ENCODE results near the gene DCDC2B. TPM values are rescaled to one million over a fixed set of nuclear protein-coding genes. Genes with fewer than 3 reads are reported as not detected.

The DCDC2B gene
- total RNA-seq, 1 donor from 2014 or later: not detected

- TF ChIP-seq CTCF (conservative IDR thresholded peaks at IDR 0.05; ENCODE audit: low read depth, low read length): peak; percentile 78
- H3K4me3 ChIP-seq (ENCODE audit: low read depth, low read length): no peak overlapping the region
- DNase-seq (ENCODE audit: low read depth): no peak
These were observed 39.3 kb downstream of the DCDC2B start for GRCh38 chr1:32247983-32248889.

GRCh38 chr1:32249831-32250525 lies 41.1 kb downstream of the DCDC2B start:
- DNase-seq (ENCODE audit: low read depth): no peak
- H3K4me3 ChIP-seq (ENCODE audit: low read depth, low read length): no peak overlapping the region
- TF ChIP-seq CTCF (conservative IDR thresholded peaks at IDR 0.05; ENCODE audit: low read depth, low read length): no peak

- DNase-seq (ENCODE audit: low read depth): no peak
- no peak within 1 kb of the TSS for H3K4me3 ChIP-seq (ENCODE audit: low read depth, low read length)
- TF ChIP-seq CTCF (conservative IDR thresholded peaks at IDR 0.05; ENCODE audit: low read depth, low read length): no peak
These were observed 42.2 kb downstream of the DCDC2B start, which contains the start of gene LCK for GRCh38 chr1:32250893-32251716. LCK (plus strand) TSS chr1:32251265; CDS start chr1:32274330, 23,065 bp downstream.

GRCh38 chr1:32255072-32256071 lies 46.5 kb downstream of the DCDC2B start:
- no peak for DNase-seq (ENCODE audit: low read depth)
- H3K4me3 ChIP-seq (ENCODE audit: low read depth, low read length): no peak overlapping the region
- TF ChIP-seq CTCF (conservative IDR thresholded peaks at IDR 0.05; ENCODE audit: low read depth, low read length): no peak

- no peak for TF ChIP-seq CTCF (conservative IDR thresholded peaks at IDR 0.05; ENCODE audit: low read depth, low read length)
- no peak overlapping the region for H3K4me3 ChIP-seq (ENCODE audit: low read depth, low read length)
- DNase-seq (ENCODE audit: low read depth): no peak
These were observed 47.8 kb downstream of the DCDC2B start for GRCh38 chr1:32256473-32257226.
